Hematopoietic multipotent progenitor cell treated with erythropoietin and hydrocortisone succinate and interleukin-3 and kit ligand, for 6 days (in vitro differentiated cells): ENCODE data around the gene COG7.
"Not testable (repeated sequence)": the region's sequence is repeated elsewhere in the genome, so short reads cannot be mapped to it uniquely, and the experiment has no call there.

ENCODE experiments used
- DNase-seq: peaks from one replicate; pipeline ENCODE4 v3.0.0-alpha.2; 2015

Gene COG7

GRCh38 chr16:23466162-23466885 lies 13.3 kb upstream of the COG7 start:
- DNase-seq = no peak

GRCh38 chr16:23465179-23465578 lies 12.2 kb upstream of the COG7 start:
- DNase-seq = no peak

DNA sequence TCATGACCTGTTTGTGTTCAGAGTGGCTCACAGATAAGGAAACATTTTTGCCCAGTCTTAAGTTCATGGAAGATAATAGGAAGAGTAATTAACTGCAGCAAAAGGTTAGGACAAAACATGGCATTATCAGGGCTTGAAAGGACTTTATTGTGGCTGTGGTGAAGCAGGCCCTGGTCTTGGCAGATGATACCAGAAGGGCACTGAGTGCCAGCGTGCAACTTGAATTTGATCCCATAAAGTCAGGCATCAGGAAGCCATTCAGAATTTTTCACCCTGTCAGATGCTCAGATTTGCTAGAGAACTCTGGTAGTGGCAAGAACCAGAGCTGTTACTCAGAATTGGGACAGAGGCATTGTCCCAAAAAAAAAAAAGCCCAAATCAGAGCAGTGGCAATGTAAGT lies 11.2 kb upstream of the COG7 start:
- DNase-seq = peak; percentile 18

DNA sequence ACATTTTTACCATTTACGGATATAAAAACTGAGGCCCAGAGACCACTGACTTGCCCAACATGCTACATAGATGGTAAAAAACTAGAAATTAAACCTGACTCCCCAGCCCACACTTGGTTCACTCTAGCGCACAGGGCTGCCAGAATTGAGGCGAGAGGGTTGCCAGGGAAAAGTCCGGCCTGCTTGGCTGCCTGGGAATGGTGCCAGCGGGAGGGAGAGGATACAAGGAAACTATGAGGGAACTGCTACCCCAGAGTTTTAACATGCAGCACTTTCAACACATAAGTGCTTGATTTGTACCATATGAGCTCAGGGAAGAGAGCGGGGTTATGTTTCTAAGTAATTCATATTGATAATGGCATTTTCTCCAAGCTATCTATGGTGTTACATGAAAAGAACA lies 10.0 kb upstream of the COG7 start:
- not testable (repeated sequence) for DNase-seq

GRCh38 chr16:23453338-23454052 lies 506 bp upstream of the COG7 start:
- DNase-seq = no peak

GRCh38 chr16:23452221-23452571 lies 793 bp downstream of the COG7 start:
- peak; percentile 30 for DNase-seq

DNA sequence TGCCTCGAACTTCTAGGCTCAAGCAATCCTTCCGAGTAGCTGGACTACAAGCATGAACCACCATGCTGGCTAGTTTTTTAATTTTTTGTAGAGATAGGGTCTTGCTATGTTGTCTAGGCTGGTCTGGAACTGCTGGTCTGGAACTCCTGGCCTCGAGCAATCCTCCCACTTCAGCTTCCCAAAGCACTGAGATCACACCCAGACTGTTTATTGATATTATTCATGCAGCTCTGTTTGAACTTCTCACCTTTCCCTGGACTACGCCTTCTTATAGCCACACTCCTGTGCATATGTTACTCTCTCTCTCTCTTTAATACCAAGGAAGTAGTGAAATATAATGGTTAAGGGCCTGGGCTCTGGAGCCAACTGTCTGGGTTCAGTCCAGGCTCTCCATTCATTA lies 4.6 kb downstream of the COG7 start:
- DNase-seq = no peak

DNA sequence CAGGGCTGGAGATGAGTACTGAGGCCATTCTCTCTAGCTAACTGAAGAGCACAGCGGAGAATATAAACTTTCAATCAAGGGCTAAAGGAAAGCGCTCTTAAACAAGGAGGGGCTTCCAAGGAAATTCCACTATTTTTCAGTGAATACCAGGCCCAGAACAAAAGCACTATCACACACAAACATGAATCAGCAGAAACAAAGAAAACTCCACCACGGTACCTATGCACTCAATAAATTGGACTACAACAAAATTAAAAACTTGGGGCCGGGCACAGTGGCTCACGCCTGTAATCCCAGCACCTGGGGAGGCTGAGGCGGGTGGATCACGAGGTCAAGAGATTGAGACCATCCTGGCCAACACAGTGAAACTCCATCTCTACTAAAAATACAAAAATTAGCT lies 15.4 kb downstream of the COG7 start:
- not testable (repeated sequence) for DNase-seq

GRCh38 chr16:23436951-23437350 lies 16.0 kb downstream of the COG7 start:
- DNase-seq = peak; percentile 80

DNA sequence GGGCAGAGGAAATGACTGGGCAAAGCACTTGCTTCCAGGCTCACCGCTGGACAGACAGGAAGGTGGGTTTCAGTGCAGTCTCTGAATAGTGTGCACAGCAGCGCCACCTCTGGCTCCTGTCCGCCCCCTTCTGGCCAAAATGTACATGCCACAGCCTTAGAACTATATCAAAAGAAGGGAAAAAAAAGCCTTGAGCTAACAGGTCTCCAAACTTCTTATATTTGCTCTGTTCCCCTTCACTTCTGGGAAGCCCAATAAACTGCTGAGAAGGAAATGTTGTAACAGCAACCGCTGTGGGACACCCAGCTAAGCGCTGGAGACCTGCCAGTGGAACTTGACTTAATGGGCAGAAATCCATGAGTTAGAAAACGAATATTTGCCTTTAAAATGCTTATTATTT lies 17.5 kb downstream of the COG7 start:
- DNase-seq = peak; percentile 92

DNA sequence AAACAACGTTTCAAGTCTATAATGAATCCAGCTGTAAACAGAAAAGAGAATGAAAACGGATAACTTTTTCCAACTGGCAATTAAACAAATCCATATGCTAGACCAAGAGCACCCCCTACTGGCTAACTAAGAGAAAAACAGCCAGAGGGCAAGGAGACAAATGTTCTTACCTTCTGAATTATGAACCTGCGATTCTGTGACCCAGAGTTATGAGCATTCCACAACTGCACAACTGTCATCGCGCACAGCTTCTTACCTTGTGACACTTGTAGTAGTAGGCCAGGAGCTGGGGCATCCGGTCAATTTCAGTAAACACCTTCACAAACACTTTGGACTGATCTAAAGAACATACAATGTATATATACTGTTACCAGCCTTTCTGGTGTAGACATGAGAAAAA lies 18.6 kb downstream of the COG7 start:
- DNase-seq = peak; percentile 87

- DNase-seq = no peak
Measured at GRCh38 chr16:23433261-23433920, 19.6 kb downstream of the COG7 start.

DNA sequence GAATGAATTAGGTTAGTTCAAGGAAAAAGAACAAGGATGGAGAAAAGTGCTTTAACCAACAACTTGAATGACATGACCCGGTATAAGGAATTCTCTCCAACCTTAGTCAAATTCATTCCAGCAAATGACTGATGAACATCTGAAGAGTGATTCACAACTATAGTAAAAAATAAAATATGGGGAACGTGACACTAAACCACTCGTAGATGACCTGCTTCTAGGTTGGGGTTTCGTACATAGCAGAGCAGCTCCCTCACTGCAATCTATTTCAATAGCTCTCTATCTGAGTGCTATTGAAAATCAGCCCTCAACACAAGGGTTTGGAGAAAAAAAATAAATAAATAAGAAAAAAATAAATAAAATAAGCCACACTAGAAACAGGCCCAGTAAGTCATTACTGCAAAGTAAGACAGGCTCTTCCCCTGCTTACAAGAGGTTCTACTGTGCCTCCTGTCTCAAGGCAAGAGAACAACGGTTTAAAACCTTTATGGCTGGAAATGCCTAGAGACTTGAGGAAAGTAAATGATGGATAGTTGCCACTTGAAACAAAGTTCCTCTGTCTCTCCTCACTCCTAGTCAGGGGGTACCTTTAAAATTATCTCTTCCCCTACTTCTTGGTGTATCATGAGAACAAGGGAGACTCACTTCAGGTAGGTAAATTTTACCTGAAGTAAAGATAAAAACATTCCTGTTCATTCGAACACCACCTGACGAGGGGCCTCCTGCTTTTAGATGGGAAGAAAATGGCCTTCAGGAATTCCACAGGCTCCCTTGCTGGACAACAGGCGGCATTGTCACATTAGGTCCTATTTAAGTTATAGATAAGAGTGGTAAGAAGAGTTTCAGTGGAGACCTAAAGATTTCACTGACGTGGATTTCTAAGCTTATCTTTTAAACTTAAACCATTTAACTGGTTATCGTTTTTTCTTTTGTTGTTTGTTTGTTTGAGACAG lies 20.5 kb downstream of the COG7 start:
- DNase-seq = no peak

- DNase-seq = no peak
Measured at GRCh38 chr16:23428351-23428750, 24.6 kb downstream of the COG7 start.

DNA sequence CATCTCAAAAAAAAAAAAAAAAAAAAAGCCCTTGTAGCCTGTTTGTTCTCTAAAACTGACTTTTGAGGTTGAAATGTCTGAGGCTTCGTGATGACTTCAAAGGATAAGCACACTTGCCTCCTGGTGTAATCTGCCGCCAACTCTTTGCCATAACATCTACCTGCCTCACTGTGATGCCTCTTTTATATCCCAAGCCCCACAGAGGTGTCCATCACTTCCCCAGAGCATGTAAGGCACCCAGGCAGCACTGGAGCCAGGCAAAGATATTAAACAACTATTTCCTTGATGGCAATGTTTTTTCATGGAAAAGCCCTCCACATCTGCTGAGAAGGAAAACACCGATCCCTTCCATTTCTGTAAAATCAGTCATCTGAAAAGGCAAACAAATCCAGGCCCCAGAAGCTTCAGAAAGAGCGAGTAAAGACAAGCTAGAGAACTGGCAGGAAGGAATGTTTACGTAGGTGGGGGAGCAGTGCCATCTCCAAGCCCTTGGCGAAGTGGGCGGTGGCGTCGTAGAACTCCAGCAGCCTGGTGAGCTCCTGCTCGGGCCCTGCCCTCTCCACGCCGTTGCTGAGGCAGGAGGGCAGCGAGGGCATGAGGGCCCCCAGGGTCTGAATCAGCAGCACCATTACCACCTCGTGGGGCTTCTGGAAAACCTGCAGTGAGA lies 28.6 kb downstream of the COG7 start:
- DNase-seq = no peak

- no peak for DNase-seq
Measured at GRCh38 chr16:23423496-23424049, 29.4 kb downstream of the COG7 start.

GRCh38 chr16:23420011-23420410 lies 33.0 kb downstream of the COG7 start:
- no peak for DNase-seq

DNA sequence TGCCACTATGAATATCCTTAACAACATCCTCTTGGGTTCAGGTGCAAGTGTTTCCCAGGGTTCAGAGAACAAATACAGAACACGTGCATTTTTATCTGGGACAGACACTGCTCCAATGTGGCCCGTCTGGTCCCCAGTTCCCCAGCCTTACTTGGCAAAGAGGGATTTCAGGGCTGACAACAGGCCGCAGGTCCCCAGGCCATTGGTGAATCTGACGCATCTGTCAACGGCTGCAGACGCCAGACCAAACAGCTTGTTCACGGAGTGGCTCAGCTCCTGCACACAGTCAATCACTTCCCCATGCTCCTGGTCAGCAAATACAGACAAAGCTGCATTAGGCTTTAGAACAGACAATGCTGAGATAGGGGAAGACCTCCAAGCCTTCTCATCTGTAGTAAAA lies 36.2 kb downstream of the COG7 start:
- no peak for DNase-seq

GRCh38 chr16:23414731-23415130 lies 38.3 kb downstream of the COG7 start:
- DNase-seq = no peak

DNA sequence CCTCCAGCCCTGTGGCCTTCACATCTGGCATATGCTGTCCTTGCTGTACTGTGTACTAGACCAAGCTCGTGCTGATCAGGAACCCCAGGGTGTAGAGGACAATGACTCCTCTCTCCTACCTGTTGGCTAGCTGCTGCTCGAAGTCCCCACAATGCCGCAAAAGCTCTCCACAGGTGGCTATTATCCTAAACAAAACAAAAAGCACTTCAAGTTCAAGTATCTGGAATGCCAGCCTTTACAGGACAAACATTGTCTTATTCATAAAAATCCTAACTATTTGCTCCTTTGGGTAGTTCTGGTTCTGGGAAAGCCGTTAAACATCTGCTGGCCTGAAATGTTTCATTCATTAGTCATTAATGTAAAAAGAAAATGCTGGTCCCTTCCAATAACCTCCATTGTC lies 42.8 kb downstream of the COG7 start:
- no peak for DNase-seq

- DNase-seq = no peak
Measured at GRCh38 chr16:23409522-23409921, 43.5 kb downstream of the COG7 start.

- no peak for DNase-seq
Measured at GRCh38 chr16:23408823-23409298, 44.1 kb downstream of the COG7 start.
